Measurements from ENCODE around the gene COL24A1. TPM values are rescaled to one million over a fixed set of nuclear protein-coding genes. Genes with fewer than 3 reads are reported as not detected.

The COL24A1 gene
- total RNA-seq, 1 donor from 2014 or later: 0.21 TPM

DNA sequence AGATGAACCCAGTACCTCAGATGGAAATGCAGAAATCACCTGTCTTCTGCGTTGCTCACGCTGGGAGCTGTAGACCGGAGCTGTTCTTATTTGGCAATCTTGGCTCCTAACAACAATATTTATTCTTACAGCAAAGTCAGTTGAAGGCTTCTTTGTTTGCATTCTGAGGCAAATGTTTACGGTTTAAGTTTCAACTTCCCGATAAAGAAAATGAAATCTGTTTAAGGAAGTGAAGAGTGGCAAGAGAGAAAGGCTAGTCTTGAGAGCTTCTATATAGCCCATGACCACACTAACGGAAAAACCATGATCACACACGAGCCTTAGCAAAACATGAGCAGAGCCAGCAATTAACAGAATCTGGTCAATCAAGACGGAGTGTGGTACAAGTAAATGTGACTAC, 325.7 kb downstream of the COL24A1 start:
- Histone ChIP-seq H3K36me3 (ENCODE audit: control insufficient read depth, insufficient read depth, low read length) (no peaks in the 10 kb centered on the region), H3K4me3 (ENCODE audit: low read depth, low read length) (no peak overlapping the region), H3K27me3 (ENCODE audit: control insufficient read depth, insufficient read depth, low read length) (no peaks in the 10 kb centered on the region)
- DNase-seq (ENCODE audit: low read depth): no peak
- TF ChIP-seq, protein P1, sequence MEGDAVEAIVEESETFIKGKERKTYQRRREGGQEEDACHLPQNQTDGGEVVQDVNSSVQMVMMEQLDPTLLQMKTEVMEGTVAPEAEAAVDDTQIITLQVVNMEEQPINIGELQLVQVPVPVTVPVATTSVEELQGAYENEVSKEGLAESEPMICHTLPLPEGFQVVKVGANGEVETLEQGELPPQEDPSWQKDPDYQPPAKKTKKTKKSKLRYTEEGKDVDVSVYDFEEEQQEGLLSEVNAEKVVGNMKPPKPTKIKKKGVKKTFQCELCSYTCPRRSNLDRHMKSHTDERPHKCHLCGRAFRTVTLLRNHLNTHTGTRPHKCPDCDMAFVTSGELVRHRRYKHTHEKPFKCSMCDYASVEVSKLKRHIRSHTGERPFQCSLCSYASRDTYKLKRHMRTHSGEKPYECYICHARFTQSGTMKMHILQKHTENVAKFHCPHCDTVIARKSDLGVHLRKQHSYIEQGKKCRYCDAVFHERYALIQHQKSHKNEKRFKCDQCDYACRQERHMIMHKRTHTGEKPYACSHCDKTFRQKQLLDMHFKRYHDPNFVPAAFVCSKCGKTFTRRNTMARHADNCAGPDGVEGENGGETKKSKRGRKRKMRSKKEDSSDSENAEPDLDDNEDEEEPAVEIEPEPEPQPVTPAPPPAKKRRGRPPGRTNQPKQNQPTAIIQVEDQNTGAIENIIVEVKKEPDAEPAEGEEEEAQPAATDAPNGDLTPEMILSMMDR (IDR thresholded peaks at IDR 0.05; ENCODE audit: insufficient read depth, low read length, poor library complexity, severe bottlenecking): no peak

DNA sequence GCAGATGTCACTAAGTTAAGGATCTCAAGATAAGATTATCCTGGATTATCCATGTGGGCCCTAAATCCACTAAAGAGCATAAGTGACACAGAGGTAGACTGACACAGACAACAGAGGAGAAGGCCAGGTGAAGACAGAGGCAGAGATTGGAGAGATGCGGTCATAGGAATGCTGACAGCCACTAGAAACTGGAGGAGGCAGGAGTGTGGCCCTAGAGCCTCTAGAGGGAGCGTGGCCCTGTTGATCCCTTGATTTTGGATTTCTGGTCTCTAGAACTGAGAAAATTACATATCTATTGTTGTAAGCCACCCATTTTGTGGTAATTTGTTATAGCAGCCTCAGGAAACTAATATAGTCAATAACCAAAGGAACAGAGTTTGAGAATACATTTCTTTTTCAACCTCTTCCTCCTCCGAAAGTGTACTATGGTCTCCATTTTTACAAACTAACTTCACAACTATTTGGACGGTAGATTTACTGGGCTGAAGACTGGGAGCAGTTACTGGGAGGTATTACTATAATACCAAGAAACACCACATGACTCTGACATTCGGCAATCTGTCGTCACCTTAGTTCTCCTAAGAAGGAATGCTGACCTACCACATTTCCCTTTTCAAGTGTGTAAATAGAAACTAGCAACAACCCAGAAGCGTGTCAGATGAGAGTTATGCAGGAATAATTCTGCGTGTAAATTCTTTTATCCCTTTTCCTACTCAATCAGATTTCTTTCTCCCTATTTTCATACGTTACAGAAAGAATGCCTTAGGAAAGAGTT, 332.3 kb downstream of the COL24A1 start:
- Histone ChIP-seq H3K4me3 (ENCODE audit: low read depth, low read length) (no peak overlapping the region), H3K27me3 (ENCODE audit: control insufficient read depth, insufficient read depth, low read length) (no peaks in the 10 kb centered on the region), H3K36me3 (ENCODE audit: control insufficient read depth, insufficient read depth, low read length) (no peaks in the 10 kb centered on the region)
- TF ChIP-seq, protein P1 (IDR thresholded peaks at IDR 0.05; ENCODE audit: insufficient read depth, low read length, poor library complexity, severe bottlenecking): no peak
- DNase-seq (ENCODE audit: low read depth): no peak

DNA sequence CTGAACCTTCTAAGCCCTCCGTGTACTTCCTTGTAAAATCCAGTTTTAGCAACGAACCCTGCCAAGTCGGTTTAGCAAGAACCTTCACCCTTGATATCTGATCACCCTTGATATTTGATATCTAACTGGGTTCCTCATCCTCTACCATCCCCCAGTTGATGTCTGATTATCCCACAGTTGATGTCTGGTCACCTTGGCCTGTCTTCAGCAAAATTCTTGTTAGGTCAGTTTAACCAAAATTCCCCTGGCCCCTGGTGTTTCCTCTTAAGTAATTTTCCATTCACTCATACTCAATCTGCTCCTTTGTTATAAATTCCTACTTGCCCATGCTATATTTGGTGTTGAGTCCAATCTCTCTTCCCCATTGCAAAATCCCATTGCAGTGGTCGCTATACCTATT, 333.9 kb downstream of the COL24A1 start:
- no peak for DNase-seq (ENCODE audit: low read depth)
- H3K4me3 ChIP-seq (ENCODE audit: low read depth, low read length): no peak overlapping the region
- TF ChIP-seq, protein P1 (IDR thresholded peaks at IDR 0.05; ENCODE audit: insufficient read depth, low read length, poor library complexity, severe bottlenecking): no peak
- H3K36me3 ChIP-seq (ENCODE audit: control insufficient read depth, insufficient read depth, low read length): no peaks in the 10 kb centered on the region
- no peaks in the 10 kb centered on the region for H3K27me3 ChIP-seq (ENCODE audit: control insufficient read depth, insufficient read depth, low read length)

DNA sequence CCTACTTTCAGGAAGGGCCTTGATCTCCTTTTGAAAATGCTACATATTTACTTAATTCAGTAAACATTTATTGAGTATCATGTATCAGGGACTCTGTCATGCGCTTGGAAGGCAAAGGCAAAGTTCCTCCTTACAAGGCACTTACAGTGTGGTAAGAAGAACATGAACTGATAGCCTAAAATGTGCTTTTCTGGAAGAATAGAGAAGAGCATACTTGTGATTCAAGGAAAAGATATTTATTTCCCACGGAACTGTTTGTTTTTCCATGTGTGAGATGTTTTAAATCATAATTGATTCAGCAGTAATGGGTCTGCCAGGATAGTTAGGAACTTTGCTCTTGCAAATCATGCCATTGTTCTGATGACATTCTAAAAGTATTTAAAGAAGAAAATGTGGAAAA, 338.2 kb downstream of the COL24A1 start:
- Histone ChIP-seq H3K27me3 (ENCODE audit: control insufficient read depth, insufficient read depth, low read length) (no peaks in the 10 kb centered on the region), H3K4me3 (ENCODE audit: low read depth, low read length) (no peak overlapping the region), H3K36me3 (ENCODE audit: control insufficient read depth, insufficient read depth, low read length) (no peaks in the 10 kb centered on the region)
- DNase-seq (ENCODE audit: low read depth): no peak
- TF ChIP-seq, protein P1 (IDR thresholded peaks at IDR 0.05; ENCODE audit: insufficient read depth, low read length, poor library complexity, severe bottlenecking): no peak

DNA sequence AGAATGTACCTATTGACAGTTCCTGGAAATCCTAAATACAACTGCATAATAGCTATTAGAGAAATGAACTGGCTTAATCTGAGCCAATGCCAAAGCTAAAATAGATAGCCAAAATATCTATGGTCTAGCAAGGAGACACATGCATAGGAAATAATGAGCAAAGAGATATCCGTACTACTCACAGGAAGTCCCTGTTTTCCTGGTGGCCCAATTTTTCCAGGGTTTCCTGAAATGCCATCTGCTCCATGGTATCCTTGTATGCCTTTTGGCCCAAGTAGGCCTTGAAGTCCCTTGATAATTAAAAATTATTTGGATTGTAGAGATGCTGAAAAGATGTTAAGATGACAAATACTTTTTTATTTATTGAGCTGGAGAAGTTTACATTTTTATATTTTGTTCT, 340.0 kb downstream of the COL24A1 start:
- TF ChIP-seq, protein P1 (IDR thresholded peaks at IDR 0.05; ENCODE audit: insufficient read depth, low read length, poor library complexity, severe bottlenecking): no peak
- Histone ChIP-seq H3K27me3 (ENCODE audit: control insufficient read depth, insufficient read depth, low read length) (no peaks in the 10 kb centered on the region), H3K36me3 (ENCODE audit: control insufficient read depth, insufficient read depth, low read length) (no peaks in the 10 kb centered on the region), H3K4me3 (ENCODE audit: low read depth, low read length) (no peak overlapping the region)
- no peak for DNase-seq (ENCODE audit: low read depth)

DNA sequence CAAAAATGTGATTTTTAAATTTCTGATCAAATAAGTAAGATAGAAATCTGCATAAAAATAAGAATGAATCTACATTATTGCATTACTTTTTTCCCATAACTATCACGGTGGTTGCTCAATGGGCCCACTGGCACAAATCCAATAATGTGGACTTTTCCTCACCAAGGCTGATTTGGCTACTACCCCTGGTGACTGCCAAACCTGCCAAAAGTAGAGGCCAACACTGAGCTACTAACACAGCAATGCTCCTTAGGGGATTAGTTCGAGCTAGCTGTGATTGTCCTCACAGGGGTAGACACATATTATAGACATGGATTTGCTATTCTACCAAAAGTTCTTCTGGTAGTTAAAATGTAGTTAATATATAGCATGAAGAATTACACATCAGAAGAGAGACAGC, 340.7 kb downstream of the COL24A1 start:
- Histone ChIP-seq H3K4me3 (ENCODE audit: low read depth, low read length) (no peak overlapping the region), H3K36me3 (ENCODE audit: control insufficient read depth, insufficient read depth, low read length) (no peaks in the 10 kb centered on the region), H3K27me3 (ENCODE audit: control insufficient read depth, insufficient read depth, low read length) (no peaks in the 10 kb centered on the region)
- DNase-seq (ENCODE audit: low read depth): no peak
- TF ChIP-seq, protein P1 (IDR thresholded peaks at IDR 0.05; ENCODE audit: insufficient read depth, low read length, poor library complexity, severe bottlenecking): no peak

All from kidney epithelial cell (primary cell).